ENCODE measurements around the gene HNRNPA0. TPM values are rescaled to one million over a fixed set of nuclear protein-coding genes. Genes with fewer than 3 reads are reported as not detected.

HNRNPA0 gene
- 9.9 TPM in 2 replicates for total RNA-seq

DNA sequence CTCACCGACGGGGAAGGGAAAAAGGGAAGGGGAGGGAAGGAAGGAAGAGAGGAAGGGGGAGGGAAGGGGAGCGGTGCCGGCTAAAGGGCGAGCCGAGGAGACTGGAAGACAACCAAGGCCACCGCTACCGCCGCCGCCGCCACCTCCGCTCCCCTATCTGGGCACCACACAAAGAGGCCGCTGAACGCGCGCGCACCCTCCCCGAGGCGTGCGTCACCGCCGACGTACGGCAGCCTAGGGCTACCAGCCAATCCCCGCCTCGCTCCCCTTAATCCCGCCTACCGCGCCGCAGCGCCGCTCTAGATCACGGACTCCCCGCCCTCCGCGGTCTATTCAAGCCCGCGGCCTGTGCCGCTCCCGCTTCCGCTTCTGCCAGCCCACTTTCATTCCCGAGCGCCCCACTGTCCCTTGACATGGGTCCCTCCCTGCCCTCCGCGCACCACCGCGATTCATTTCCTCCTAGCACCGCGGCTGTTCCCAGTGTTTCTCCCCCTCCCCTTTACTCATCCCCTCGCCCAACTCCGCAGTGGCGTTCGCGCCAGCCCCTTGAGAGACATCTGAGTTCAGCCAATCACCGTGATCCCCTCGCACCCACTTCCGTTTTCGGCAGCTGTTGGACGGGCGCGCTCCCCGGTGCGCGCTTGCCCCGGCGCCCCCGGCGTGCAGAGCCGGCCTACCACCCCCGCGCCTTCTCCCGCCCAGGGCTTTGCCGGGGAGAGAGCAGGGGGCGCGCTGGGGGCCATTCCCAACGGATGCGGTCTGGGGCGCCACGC is at the start of gene HNRNPA0:
Gene HNRNPA0 (minus strand): TSS at position 176 of the 773 bp plus-strand sequence. CDS start 297 bp downstream, outside the sequence.

DNA sequence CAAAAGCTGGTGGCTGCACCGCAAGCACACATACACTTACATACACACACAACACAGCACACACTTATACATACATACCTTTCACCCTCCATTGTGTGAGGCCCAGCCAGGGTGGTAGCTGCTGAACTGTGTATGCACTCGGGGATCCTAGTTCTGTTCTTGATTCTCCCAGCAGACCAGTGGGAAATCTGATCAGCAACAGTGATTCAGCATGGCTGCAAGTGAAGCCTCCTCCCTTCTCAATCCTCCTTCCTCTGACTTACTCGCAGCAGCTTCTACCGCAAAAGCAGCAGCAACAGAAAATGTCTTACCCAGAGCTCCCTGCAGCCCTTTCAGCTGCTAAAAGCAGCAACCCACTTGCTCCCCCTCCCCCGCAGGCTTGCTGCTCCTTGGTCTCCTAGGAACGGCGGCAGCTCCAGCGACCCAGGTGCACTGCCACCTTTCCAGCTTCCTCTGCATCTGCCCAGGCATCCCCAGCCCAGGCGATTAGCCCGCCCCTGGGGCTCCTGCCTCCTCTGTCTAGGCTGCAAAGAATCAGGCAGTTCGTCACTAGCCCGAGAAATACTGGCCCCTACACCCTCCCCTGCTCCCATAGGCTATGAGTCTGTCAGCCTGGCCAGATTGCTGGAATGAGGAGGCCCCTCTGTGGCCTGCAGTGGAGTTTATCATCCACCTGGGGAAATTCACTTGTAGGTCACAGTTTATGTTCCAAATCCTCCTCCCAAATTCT is 18.4 kb downstream of the HNRNPA0 start, which contains the start of gene KLHL3:
Gene KLHL3 (minus strand): TSS at position 535 of the 730 bp plus-strand sequence. CDS start 443 bp downstream, at position 92.

Other genes starting within 250 kb of the HNRNPA0 start
- gene KLHL3, start 18.3 kb downstream of the HNRNPA0 start, total RNA-seq = 0.77 and 1.6 TPM in 2 replicates
- not detected in 2 replicates for gene MYOT, start 113.5 kb upstream of the HNRNPA0 start, total RNA-seq
- gene PKD2L2, start 135.1 kb upstream of the HNRNPA0 start, total RNA-seq = not detected in 2 replicates